ENCODE measurements around the gene LBH.

LBH gene

GRCh38 chr2:30308280-30308679, 76.9 kb downstream of the LBH start:
- DNase-seq (ENCODE audit: low spot score), result no peak

All from RKO (cell line).